Neural progenitor cell (in vitro differentiated cells): Measurements from ENCODE around the gene CHD6. TPM values are rescaled to one million over a fixed set of nuclear protein-coding genes. Genes with fewer than 3 reads are reported as not detected.
"Not testable (repeated sequence)": the region's sequence is repeated elsewhere in the genome, so short reads cannot be mapped to it uniquely, and the experiment has no call there.

Source experiments
- DNase-seq: peaks from one replicate; pipeline ENCODE4 v3.0.0-alpha.2; 2016; ENCODE audit warnings: low spot score
- H2AFZ ChIP-seq: fragments of 200-600 bp; sonication (generic); replicated peaks from 2 replicates; pipeline ENCODE4 v1.6.1; 2016; ENCODE audit warnings: antibody characterized with exemption
- H3F3A ChIP-seq: fragments of 200-600 bp; sonication (generic); 2 replicates; pipeline ENCODE4 v1.6.1; 2016; ENCODE audit warnings: antibody characterized with exemption, low read depth
- H3K27ac ChIP-seq: fragments of 200-600 bp; sonication (generic); 2 replicates; pipeline ENCODE4 v1.5.1; 2016; ENCODE audit warnings: mild to moderate bottlenecking
- H3K27me3 ChIP-seq: fragments of 200-600 bp; sonication (generic); 2 replicates; pipeline ENCODE4 v1.6.1; 2016; ENCODE audit warnings: mild to moderate bottlenecking, moderate library complexity
- H3K36me3 ChIP-seq: fragments of 200-600 bp; sonication (generic); 2 replicates; pipeline ENCODE4 v1.5.1; 2016
- H3K4me1 ChIP-seq: fragments of 200-600 bp; sonication (generic); 2 replicates; pipeline ENCODE4 v1.6.1; 2016; ENCODE audit warnings: mixed run types
- H3K4me2 ChIP-seq: fragments of 200-600 bp; sonication (generic); 2 replicates; pipeline ENCODE4 v1.6.1; 2016
- H3K4me3 ChIP-seq: fragments of 200-600 bp; sonication (generic); 2 replicates; pipeline ENCODE4 v1.5.1; 2016
- H3K79me2 ChIP-seq: fragments of 200-600 bp; sonication (generic); 2 replicates; pipeline ENCODE4 v1.6.1; 2016; ENCODE audit warnings: low read depth
- H3K9ac ChIP-seq: fragments of 200-600 bp; sonication (generic); 2 replicates; pipeline ENCODE4 v1.6.1; 2016
- H3K9me3 ChIP-seq: fragments of 200-600 bp; sonication (generic); 2 replicates; pipeline ENCODE4 v1.5.1; 2016; ENCODE audit warnings: low read depth
- H4K20me1 ChIP-seq: fragments of 200-600 bp; sonication (generic); 2 replicates; pipeline ENCODE4 v1.6.1; 2016; ENCODE audit warnings: low read depth
- H3K27ac Mint-ChIP-seq: 3 replicates; pipeline ENCODE4 v1.8.0; 2021; ENCODE audit warnings: mixed read lengths
- H3K27me3 Mint-ChIP-seq: 2 replicates; pipeline ENCODE4 v1.8.0; 2022; ENCODE audit warnings: low read depth, mild to moderate bottlenecking, inconsistent platforms, moderate library complexity, mixed read lengths; ENCODE audit not compliant: insufficient read depth
- H3K36me3 Mint-ChIP-seq: 3 replicates; pipeline ENCODE4 v1.8.0; 2021; ENCODE audit warnings: mixed read lengths
- H3K4me1 Mint-ChIP-seq: 3 replicates; pipeline ENCODE4 v1.8.0; 2021; ENCODE audit warnings: mixed read lengths
- H3K4me3 Mint-ChIP-seq: 3 replicates; pipeline ENCODE4 v1.8.0; 2021; ENCODE audit warnings: mild to moderate bottlenecking, moderate library complexity, mixed read lengths
- H3K9me3 Mint-ChIP-seq: 3 replicates; pipeline ENCODE4 v1.8.0; 2020; ENCODE audit warnings: mixed read lengths
- EZH2 ChIP-seq: fragments of 200-600 bp; sonication (generic); IDR thresholded peaks from 2 replicates; pipeline ENCODE4 v1.6.1; 2017; ENCODE audit warnings: antibody characterized with exemption, mild to moderate bottlenecking, moderate library complexity
- EZH2phosphoT487 ChIP-seq: fragments of 200-600 bp; sonication (generic); IDR thresholded peaks from 2 replicates; pipeline ENCODE4 v1.6.1; 2017; ENCODE audit warnings: antibody characterized with exemption
- total RNA-seq: library from RNA; depleted of rRNA; stranded (reverse); fragments of >200 nt; gene quantifications from 2 replicates; pipeline ENCODE4 v1.2.3, GENCODE V29; 2015; ENCODE audit warnings: low replicate concordance
- TF ChIP-seq, protein P1 (sequence below): fragments of 200-600 bp; sonication (generic); IDR thresholded peaks from 2 replicates; pipeline ENCODE4 v1.5.1; 2017; ENCODE audit warnings: antibody characterized with exemption, mild to moderate bottlenecking

The CHD6 gene
- total RNA-seq, 1 donor from 2014 or later: 76.1 TPM

DNA sequence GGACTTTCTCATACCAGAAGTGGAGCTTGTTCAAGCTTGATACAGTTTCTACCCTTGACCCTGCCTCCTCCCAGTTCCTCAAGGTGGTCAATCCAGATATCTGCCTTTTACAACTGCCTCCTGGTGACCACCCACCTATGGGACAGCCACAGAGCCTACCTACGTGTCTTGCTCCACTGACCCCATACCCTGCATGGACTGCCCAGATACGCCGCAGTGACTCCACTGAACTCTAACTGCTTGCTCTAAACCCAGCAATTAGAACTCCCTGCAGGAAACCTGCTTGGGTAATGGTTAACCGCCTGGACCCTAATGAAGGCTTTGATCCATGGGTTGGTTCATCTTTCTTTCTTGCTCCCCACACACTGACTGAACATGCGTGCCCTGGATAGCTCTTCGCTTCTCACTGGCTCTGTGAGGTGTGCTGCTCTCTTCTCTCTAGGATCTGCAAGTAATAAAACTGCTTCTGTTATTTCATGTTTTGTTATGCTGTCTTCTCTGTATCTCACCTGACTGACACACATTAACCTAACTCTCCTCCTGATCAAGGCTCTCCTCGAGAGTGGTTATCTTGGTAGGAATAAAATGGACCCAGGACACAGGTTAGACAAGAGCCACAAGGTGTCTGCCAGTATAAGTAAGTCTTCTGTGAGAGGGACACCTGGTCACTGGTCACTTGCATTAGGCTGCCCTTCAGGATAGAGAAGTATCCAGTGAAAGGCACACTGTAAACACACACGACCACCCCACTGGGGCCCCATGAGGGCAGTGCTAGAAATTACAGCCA is 79.2 kb downstream of the CHD6 start:
- no peak for DNase-seq
- Histone ChIP-seq H4K20me1 (peaks cover 41% of the 10 kb centered on the region), H3K4me3 (no peak overlapping the region), H3K27me3 (no peaks in the 10 kb centered on the region), H2AFZ (no peak overlapping the region), H3K36me3 (peaks cover 12% of the 10 kb centered on the region), H3F3A (no peaks in the 10 kb centered on the region), H3K27ac (no peak overlapping the region), H3K9me3 (peaks cover 8% of the 10 kb centered on the region), H3K9ac (no peak overlapping the region), H3K4me1 (no peaks in the 10 kb centered on the region), H3K79me2 (peaks cover 97% of the 10 kb centered on the region), H3K4me2 (no peak overlapping the region)
- H3K4me3 Mint-ChIP-seq: no peak overlapping the region
- H3K4me1 Mint-ChIP-seq: no peaks in the 10 kb centered on the region
- no peaks in the 10 kb centered on the region for H3K27me3 Mint-ChIP-seq
- peaks cover 15% of the 10 kb centered on the region for H3K9me3 Mint-ChIP-seq
- H3K27ac Mint-ChIP-seq: no peak overlapping the region
- peaks cover 27% of the 10 kb centered on the region for H3K36me3 Mint-ChIP-seq
- no peak for TF ChIP-seq EZH2
- TF ChIP-seq, protein P1, sequence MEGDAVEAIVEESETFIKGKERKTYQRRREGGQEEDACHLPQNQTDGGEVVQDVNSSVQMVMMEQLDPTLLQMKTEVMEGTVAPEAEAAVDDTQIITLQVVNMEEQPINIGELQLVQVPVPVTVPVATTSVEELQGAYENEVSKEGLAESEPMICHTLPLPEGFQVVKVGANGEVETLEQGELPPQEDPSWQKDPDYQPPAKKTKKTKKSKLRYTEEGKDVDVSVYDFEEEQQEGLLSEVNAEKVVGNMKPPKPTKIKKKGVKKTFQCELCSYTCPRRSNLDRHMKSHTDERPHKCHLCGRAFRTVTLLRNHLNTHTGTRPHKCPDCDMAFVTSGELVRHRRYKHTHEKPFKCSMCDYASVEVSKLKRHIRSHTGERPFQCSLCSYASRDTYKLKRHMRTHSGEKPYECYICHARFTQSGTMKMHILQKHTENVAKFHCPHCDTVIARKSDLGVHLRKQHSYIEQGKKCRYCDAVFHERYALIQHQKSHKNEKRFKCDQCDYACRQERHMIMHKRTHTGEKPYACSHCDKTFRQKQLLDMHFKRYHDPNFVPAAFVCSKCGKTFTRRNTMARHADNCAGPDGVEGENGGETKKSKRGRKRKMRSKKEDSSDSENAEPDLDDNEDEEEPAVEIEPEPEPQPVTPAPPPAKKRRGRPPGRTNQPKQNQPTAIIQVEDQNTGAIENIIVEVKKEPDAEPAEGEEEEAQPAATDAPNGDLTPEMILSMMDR: no peak
- no peak for TF ChIP-seq EZH2phosphoT487

DNA sequence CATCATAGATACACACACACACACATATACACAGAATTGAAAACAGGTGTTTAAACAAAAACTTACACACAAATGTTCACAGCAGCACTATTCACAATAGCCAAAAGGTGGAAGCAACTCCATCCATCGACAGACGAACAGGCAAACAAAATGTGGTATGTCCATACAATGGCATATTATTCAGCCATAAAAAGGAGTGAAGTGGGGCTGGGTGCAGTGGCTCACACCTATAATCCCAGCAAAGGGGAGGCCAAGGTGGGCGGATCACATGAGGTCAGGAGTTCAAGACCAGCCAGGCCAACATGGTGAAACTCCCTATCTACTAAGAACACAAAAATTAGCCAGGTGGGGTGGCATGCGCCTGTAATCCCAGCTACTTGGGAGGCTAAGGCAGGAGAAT is 80.3 kb downstream of the CHD6 start:
- Histone ChIP-seq H3K27me3 (no peaks in the 10 kb centered on the region), H3K36me3 (peaks cover 8% of the 10 kb centered on the region), H3K4me3 (no peak overlapping the region), H3K9me3 (peaks cover 8% of the 10 kb centered on the region), H3K4me1 (no peaks in the 10 kb centered on the region), H4K20me1 (peaks cover 38% of the 10 kb centered on the region), H3K27ac (no peak overlapping the region), H3K9ac (no peak overlapping the region), H3K79me2 (peaks cover 86% of the 10 kb centered on the region), H3F3A (no peaks in the 10 kb centered on the region), H3K4me2 (no peak overlapping the region), H2AFZ (no peak overlapping the region)
- Mint-ChIP-seq H3K4me3 (no peak overlapping the region), H3K27me3 (no peaks in the 10 kb centered on the region), H3K27ac (no peak overlapping the region), H3K9me3 (peaks cover 11% of the 10 kb centered on the region), H3K36me3 (peaks cover 24% of the 10 kb centered on the region), H3K4me1 (no peaks in the 10 kb centered on the region)
- DNase-seq: no peak
- TF ChIP-seq, protein P1: no peak
- TF ChIP-seq EZH2 (no peak), EZH2phosphoT487 (no peak)

DNA sequence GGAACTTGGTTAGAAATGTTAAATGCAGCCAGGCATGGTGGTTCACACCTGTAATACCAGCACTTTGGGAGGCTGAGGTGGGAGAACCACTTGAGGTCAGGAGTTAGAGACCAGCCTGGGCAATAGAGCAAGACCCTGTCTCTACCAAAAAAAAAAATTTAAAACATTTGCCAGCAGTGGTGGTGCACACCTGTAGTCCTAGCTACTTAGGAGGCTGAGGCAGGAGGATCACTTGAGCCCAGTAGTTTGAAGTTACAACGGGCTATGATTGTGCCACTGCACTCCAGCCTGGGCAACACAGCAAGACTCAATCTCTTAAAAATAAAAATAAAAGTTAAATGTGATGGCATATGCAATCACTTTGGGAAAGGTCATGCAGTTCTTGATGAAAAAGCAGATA is 82.6 kb downstream of the CHD6 start:
- not testable (repeated sequence) for H3F3A ChIP-seq, H3K27me3 ChIP-seq, H3K4me3 ChIP-seq, H3K4me3 Mint-ChIP-seq, H3K4me1 ChIP-seq, H3K27me3 Mint-ChIP-seq, H3K27ac ChIP-seq, H3K9me3 ChIP-seq, H3K4me2 ChIP-seq, H3K9ac ChIP-seq, H2AFZ ChIP-seq, H3K36me3 ChIP-seq, H3K4me1 Mint-ChIP-seq, DNase-seq, H3K27ac Mint-ChIP-seq
- Mint-ChIP-seq H3K9me3 (peaks cover 11% of the 10 kb centered on the region), H3K36me3 (peaks cover 24% of the 10 kb centered on the region)
- peaks cover 62% of the 10 kb centered on the region for H3K79me2 ChIP-seq
- H4K20me1 ChIP-seq: peaks cover 25% of the 10 kb centered on the region

DNA sequence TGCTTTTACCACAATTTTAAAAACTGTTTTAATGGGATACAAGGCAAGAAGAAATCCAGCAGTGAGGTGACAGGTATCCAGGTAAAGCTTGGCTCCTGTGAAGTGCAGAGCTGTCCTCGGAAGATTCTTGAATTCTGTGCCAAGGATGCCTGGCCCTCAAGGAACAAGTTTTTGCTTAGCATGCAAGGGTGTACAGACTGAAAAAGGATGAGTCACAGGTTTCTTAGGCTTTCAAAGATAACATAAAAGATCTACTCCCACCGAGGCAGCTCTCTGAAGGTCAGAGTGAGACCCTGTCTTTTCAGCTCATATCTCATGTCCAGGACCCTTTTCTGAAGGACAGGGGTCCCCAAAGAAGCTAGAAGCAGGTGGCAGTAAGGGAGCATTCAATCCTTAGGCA is 83.3 kb downstream of the CHD6 start:
- H3K36me3 Mint-ChIP-seq: peaks cover 18% of the 10 kb centered on the region
- H3K4me2 ChIP-seq: no peak overlapping the region

More for the DNA sequence above, 83.3 kb downstream of the CHD6 start:
- Histone ChIP-seq H3K9ac (no peak overlapping the region), H2AFZ (no peak overlapping the region), H3K27me3 (no peaks in the 10 kb centered on the region), H3F3A (no peaks in the 10 kb centered on the region), H3K4me1 (no peaks in the 10 kb centered on the region), H3K27ac (no peak overlapping the region), H3K4me3 (no peak overlapping the region), H4K20me1 (peaks cover 30% of the 10 kb centered on the region), H3K9me3 (peaks cover 8% of the 10 kb centered on the region), H3K79me2 (peaks cover 60% of the 10 kb centered on the region), H3K36me3 (peaks cover 8% of the 10 kb centered on the region)
- H3K4me3 Mint-ChIP-seq: no peak overlapping the region
- no peak overlapping the region for H3K27ac Mint-ChIP-seq
- H3K4me1 Mint-ChIP-seq: no peaks in the 10 kb centered on the region
- no peak for DNase-seq
- peaks cover 11% of the 10 kb centered on the region for H3K9me3 Mint-ChIP-seq
- H3K27me3 Mint-ChIP-seq: no peaks in the 10 kb centered on the region
- no peak for TF ChIP-seq EZH2phosphoT487
- TF ChIP-seq, protein P1: no peak
- no peak for TF ChIP-seq EZH2
